Measurements from ENCODE around the gene ZNF14. TPM values are rescaled to one million over a fixed set of nuclear protein-coding genes. Genes with fewer than 3 reads are reported as not detected.

Gene ZNF14
- total and polyA plus RNA-seq, 2 of the 13 experiments (the other 11 are each of a cell fraction or from before 2014, with no cell fraction given) = 1.9 to 6.2 TPM

GRCh38 chr19:19668230-19669012 lies 64.5 kb downstream of the ZNF14 start, which contains the start of gene ZNF101 (continued):
- TF ChIP-seq RFXANK (CRISPR knock-in tag; IDR thresholded peaks at IDR 0.05) = no peak
- peak; percentile 61; the same call in 1 of the 2 replicates for TF ChIP-seq TCF7 (IDR thresholded peaks at IDR 0.05; ENCODE audit: low read depth)
- no peak; the same call in 1 of the 2 replicates for TF ChIP-seq HOMEZ (CRISPR knock-in tag; IDR thresholded peaks at IDR 0.05; ENCODE audit: low read depth)
- TF ChIP-seq TBX2 (CRISPR knock-in tag; IDR thresholded peaks at IDR 0.05; ENCODE audit: borderline replicate concordance) = peak; percentile 86
- no peak for TF ChIP-seq THAP9 (CRISPR knock-in tag; IDR thresholded peaks at IDR 0.05; ENCODE audit: borderline replicate concordance)
- TF ChIP-seq ZNF629 (CRISPR knock-in tag; conservative IDR thresholded peaks at IDR 0.05) = 0 out of 2 replicates have a peak, but pooled peaks have one; percentile 15
- peak; percentile 76; the same call in 1 of the 2 replicates for TF ChIP-seq GFI1 (CRISPR knock-in tag; IDR thresholded peaks at IDR 0.05; ENCODE audit: borderline replicate concordance)
- TF ChIP-seq ZSCAN30 (CRISPR knock-in tag; IDR thresholded peaks at IDR 0.05) = peak; percentile 84; the same call in 1 of the 2 replicates
- TF ChIP-seq RNF2 (conservative IDR thresholded peaks at IDR 0.05; ENCODE audit: low read depth) = no peak; the same call in 1 of the 2 replicates
- TF ChIP-seq CCAR2 (optimal IDR thresholded peaks at IDR 0.05; ENCODE audit: low read depth, low read length) = peak; percentile 52
- TF ChIP-seq HIC2 (CRISPR knock-in tag; IDR thresholded peaks at IDR 0.05; ENCODE audit: low read depth) = 0 out of 2 replicates have a peak, but pooled peaks have one; percentile 20
- TF ChIP-seq PAXIP1 (CRISPR knock-in tag; conservative IDR thresholded peaks at IDR 0.05) = peak; percentile 92
- TF ChIP-seq DNMT1 (CRISPR knock-in tag; IDR thresholded peaks at IDR 0.05) = no peak
- TF ChIP-seq NR2C2 (CRISPR knock-in tag; IDR thresholded peaks at IDR 0.05; ENCODE audit: borderline replicate concordance) = peak; percentile 90
- 0 out of 2 replicates have a peak, but pooled peaks have one; percentile 46 for TF ChIP-seq GATA4 (IDR thresholded peaks at IDR 0.05; ENCODE audit: borderline replicate concordance, low read depth)
- no peak for TF ChIP-seq ZFAT (CRISPR knock-in tag; conservative IDR thresholded peaks at IDR 0.05)
- TF ChIP-seq HOXA7 (CRISPR knock-in tag; IDR thresholded peaks at IDR 0.05) = no peak
- no peak for TF ChIP-seq ZNF569 (CRISPR knock-in tag; IDR thresholded peaks at IDR 0.05; ENCODE audit: borderline replicate concordance)
- TF ChIP-seq JUND (CRISPR knock-in tag; IDR thresholded peaks at IDR 0.05) = no peak
